AG20443 (cell line): ENCODE results near the gene PDK1.
A peak's percentile ranks its signal among the peaks of the same experiment; 100 is the strongest.
"Not testable (repeated sequence)": the region's sequence is repeated elsewhere in the genome, so short reads cannot be mapped to it uniquely, and the experiment has no call there.

Source experiments
- DNase-seq: peaks from one replicate; pipeline ENCODE4 v3.0.0; 2012; ENCODE audit warnings: low spot score, mixed read lengths

The PDK1 gene

DNA sequence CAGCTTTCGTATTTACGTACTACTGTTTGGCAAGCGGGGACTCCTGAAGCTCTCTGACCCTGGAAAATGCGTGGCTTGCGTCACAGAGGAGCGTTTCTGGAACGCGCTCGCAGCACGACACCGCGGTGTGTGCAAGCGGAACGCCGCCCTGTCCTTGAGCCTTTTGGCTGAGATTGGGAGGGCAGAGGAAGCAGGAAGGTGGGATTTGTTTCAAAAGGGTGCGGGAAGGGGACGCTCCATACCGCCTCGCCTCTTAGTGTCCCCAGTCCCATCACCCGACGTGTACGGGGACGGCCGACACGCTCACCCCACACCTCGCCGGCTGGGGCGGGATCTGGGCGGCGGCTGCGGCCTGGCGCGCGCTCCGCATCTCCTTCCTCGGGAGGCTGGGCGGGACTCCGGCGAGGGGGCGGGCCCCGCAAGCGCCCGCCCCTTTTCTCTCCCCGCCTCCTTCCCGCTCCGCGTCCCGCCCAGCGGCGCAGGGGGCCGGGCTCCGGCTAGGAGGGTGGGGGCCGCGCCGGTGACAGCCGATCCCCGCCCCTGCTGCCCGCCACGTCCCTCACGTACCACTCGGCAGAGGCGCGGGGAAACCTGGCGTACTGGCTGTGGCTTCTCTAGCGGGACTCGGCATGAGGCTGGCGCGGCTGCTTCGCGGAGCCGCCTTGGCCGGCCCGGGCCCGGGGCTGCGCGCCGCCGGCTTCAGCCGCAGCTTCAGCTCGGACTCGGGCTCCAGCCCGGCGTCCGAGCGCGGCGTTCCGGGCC lies at the start of gene PDK1:
TSS of gene PDK1 (plus strand) at position 569 of the 762 bp plus-strand sequence. CDS start at position 630, 61 bp downstream.
- DNase-seq, result peak; percentile 98

DNA sequence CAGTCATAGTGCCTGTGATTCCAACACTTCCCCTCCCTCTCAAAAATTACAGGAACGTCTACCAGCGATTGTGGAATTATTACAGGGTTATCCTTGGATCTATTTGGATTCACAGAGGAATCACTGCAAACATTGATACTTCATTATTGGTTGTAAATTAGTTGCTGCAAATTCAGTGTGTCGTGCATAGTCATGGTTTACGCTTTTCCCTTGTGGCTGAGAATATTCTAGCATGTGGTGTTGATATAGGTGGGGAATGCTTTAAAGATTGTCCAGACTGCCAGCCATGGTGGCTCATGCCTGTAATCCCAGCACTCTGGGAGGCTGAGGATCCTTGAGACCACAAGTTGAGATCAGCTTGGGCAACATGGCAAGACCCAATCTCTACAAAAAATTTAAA lies 48.7 kb upstream of the PDK1 start:
- DNase-seq, result no peak

DNA sequence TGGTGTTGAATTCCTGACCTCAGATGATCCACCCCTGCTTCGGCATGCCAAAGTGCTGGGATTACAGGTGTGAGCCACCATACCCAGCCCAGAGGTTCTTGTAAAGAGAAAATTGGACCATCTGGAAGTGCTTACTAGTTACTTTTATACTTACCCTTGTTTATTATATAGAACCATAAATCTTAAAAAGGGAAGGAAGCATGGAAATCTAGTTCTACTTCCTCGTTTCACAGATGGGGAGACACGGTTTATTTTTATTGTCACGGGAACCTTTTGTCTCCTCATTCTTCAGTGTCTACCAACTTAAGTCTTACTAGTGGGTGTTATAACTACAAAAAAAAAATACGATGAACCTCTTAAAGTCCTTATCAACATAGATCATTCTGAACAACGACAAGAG lies 45.8 kb upstream of the PDK1 start:
- no peak for DNase-seq

DNA sequence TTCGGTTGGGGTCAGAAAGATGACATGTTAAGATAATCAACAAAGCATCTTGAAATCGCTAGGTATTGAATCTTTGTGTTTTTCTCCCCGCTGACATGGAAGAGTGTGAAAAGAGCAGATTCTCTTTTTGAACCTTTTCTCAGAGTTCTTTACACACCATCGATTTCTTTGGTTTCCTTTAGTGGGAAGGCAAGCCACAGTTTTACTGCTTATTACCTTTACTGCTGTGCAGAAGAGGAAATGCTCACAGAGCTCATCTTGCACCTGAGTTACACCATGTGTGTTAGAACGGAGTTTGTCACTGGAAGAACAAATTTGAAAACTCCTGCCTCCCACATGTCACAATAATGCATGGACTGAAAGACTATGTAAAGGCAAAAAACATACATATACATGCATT lies 45.3 kb upstream of the PDK1 start:
- DNase-seq, result no peak

DNA sequence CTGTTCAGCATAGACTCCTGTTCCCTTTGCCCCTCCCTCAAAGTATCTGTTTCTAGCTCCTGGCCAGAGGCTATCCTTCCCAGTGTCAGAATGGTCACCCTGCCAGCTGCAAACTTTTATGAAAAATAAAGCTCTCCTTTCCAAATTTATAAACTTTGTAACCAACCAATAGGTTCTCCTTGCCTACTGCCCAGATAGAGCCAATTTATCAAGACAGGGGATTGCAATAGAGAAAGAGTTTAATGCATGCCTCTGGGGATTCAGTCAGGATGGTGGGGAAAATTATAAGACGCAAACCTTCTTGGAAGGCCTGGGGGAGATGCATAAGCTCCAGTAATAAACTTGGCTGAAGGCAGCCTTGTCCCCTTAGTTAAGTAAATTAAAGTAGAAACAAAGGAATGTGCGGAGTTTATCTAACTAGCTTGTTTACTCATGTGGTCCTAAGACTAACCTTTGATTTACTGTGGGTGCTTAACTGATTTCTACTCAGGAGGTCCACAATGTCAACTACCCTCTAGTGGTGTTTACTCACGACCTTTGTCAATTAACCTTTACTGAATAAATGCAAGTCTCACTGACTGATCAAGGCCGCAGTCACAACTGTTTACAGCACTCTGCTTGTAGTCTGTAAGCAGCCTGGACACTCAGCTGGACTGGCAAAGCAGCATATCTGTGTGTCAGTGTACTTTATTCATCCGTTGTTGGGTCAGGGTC lies 42.9 kb upstream of the PDK1 start:
- no peak for DNase-seq

DNA sequence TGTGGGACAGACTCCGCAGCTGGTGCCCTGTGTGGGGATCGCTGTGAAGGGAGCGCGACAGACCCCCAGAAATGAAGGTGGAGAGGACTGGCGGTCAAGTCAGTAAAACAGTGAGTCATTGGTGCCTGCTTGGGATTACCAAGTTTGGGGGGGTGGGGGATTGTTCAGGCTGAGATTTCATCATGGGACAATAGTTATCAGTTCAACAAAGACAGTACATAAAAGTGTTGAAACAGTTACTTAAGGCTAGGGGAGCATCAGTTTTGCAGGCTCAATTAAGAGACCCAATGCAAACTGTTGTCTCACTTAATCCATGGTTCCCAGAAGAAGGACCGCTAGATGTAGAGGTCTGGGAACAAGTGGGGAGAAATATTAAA lies 42.4 kb upstream of the PDK1 start:
- no peak for DNase-seq

DNA sequence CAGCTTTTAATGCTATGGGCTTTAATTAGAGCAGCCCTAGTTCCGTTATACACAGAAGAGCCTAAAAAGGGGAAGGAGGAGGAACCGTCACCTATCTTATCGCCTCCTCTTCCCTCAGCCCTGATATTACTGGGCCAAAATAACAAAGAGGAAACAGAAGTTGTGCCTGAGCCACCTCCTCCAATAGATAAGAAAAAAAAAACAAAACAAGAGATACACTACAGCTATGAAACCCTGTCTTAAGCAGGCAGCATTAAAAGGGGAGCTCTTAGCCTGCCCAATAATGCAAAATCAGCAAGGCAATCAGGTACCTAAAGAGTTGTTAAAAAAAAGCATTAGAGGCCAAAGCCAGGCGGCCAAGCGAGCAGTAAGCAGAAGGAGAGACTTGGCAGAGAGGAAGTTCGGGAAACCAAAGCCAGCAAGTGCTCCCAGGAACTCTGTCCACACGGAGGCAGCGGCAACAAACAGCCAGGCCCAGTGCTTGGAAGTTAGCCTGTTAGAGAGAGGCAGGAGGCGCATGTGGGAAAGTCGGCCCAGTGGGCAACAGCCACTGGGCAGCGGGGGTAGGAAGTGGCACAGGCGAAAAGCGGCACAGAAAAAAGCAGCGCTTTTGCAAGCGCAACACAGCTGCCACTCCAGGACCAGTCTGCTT lies 41.8 kb upstream of the PDK1 start:
- no peak for DNase-seq

DNA sequence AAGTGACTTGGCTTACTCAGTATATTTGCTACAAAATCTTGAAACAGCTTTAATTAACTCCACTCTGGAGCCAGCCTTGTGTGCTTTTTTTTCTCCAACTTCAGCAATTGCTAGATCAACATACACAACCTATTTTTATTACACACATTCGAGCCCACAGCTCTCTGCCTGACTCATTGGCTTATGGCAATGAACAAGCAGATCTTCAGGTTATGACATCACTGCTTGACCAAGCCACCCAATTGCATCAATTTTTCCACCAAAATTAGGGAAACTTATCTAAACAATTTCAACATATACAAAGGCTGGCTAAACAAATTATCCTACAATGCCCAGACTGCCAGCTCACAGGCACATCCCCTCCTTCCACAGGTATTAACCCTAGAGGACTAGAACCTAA lies 39.6 kb upstream of the PDK1 start:
- peak; percentile 22 for DNase-seq

DNA sequence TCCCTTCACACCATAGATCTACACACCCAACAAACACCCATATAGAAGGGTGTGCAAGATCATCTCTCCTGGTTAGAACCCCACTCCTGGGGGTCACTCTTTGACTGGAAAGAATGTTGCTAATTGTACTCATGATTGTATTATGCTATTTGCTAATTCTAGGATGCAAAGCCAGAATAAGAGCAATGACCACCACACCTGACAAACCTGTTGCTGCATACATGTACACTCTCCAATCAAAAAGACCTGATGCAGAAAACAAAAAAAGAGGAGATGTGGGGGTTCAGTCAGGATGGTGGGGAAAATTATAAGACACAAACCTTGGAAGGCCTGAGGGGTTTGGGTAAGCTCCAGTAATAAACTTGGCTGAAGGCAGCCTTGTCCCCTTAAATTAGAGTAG lies 36.9 kb upstream of the PDK1 start:
- DNase-seq, result no peak

DNA sequence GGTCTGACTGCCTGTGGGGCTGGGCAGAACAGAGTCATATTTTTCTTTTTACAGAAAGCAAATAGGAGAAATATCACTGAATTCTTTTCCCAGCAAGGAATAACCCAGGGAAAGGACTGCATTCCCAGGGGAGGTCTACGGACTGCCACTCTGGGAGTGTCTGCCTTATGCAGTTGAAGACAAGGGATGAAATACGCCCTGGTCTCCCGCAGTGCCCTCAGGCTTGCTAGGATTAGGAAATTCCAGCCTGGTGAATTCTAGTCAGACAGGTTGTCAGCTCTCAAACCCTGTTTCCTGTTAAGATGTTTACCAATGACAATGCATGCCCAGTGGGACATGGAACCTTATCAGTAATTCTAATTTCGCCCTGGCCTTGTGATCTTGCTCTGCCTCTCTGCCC lies 30.3 kb upstream of the PDK1 start:
- no peak for DNase-seq

DNA sequence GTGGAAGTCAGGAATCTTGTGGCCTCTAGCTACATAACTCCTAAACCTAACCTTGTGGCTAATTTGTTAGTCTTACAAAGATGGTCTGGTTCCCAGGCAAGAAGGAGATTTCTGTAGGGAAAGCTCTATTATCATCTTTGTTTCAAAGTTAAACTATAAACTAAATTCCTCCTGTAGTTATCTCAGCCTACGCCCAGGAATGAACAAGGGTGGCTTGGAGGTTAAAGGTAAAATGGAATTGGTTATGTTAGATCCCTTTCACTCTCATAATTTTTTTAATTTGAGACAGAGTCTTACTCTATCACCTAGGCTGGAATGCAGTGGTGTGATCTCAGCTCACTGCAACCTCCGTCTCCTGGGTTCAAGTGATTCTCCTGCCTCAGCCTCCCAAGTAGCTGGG lies 24.6 kb upstream of the PDK1 start:
- DNase-seq, result no peak

DNA sequence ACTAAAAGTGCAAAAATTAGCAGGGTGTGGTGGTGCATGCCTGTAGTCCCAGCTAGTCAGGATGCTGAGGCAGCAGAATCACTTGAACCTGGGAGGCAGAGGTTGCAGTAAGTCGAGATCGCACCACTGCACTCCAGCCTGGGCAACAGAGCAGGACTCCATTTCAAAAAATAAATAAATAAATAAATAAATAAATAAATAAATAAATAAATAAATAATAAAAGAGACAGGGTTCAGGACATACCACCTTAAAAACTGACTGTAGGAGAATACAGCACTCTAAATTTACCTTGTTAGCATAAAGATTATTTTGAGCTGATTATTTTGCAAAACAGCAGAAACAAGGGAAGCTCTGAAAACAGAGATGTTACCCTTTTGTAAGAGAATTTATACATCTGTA lies 23.4 kb upstream of the PDK1 start:
- not testable (repeated sequence) for DNase-seq

DNA sequence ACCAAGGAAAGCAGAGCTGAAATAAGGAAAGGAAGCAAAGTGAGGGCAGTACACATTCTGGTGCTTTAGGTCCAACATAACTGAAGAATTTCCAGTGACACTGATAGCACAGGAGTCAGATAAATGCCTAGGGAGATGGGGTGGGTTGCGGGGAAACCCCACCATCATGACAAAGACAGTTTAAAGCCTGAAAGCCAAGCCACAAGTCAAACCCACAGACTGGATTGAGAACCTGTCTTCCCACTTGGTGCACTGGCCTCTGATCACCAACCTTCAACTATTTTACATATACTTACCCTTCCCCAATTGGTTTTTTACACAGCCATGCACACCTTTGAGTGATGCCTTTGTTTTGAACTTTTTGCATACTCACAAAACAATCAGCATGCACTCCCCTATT lies 22.2 kb upstream of the PDK1 start:
- no peak for DNase-seq

DNA sequence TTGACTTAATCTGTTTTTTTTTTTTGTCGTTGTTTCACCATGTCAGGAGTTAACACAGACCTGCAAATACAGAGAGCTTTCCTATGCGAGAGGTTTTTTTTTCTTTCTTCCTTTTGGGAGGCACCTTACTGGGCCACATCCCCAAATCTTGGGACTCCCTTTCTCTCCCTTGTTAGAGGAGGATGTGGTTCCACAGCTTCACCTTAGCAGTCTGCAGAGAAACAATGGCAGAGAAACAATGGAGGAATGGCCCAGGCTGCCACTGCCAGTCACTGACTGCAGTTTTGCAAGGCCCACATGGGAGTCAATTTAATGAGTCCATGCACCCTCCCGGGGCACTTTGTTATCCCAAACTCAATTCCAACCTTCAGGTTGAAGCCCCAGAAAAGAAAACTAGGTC lies 20.8 kb upstream of the PDK1 start:
- no peak for DNase-seq

DNA sequence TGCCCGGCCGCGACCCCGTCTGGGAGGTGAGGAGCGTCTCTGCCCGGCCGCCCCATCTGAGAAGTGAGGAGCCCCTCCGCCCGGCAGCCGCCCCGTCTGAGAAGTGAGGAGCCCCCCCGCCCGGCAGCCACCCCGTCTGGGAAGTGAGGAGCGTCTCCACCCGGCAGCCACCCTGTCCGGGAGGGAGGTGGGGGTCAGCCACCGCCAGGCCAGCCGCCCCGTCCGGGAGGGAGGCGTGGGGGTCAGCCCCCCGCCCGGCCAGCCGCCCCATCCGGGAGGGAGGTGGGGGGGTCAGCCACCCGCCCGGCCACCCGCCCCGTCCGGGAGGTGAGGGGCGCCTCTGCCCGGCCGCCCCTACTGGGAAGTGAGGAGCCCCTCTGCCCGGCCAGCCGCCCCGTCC lies 18.0 kb upstream of the PDK1 start:
- not testable (repeated sequence) for DNase-seq

DNA sequence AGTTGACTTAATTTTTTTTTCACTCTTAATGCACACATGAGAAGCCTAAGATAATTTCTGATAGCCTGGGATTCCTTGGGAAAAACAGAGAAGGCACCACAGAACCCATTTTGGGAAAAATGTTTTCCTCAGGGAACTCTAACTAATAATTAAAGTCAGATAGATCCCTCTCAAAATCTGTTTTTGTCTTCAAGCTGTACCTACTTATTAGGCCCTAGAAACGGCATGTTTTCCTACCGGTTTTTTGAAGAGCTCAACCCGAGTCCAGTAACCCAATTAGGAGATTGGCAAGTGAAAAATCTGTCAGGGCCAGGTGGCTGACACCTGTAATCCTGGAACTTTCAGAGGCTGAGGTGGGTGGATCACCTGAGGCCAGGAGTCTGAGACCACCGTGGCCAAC lies 16.1 kb upstream of the PDK1 start:
- DNase-seq, result no peak

DNA sequence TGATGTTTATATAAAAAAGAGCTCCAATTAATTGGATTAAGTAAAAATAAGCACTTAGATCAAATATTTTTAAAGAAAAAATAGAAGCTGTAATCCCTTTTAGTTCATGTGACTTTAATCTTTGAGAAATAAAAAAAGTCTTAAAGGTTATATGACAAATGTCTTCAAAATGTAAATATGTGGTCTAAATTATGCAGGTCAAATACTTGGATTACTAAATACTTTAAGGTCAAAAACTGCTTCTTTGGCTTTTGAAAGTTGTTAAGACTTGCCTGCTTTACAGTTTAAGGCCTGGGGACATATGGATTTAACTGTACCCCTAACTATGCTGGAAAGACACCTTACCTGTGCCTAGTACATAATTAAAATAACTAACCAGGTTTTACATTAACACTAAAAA lies 15.5 kb upstream of the PDK1 start:
- no peak for DNase-seq

DNA sequence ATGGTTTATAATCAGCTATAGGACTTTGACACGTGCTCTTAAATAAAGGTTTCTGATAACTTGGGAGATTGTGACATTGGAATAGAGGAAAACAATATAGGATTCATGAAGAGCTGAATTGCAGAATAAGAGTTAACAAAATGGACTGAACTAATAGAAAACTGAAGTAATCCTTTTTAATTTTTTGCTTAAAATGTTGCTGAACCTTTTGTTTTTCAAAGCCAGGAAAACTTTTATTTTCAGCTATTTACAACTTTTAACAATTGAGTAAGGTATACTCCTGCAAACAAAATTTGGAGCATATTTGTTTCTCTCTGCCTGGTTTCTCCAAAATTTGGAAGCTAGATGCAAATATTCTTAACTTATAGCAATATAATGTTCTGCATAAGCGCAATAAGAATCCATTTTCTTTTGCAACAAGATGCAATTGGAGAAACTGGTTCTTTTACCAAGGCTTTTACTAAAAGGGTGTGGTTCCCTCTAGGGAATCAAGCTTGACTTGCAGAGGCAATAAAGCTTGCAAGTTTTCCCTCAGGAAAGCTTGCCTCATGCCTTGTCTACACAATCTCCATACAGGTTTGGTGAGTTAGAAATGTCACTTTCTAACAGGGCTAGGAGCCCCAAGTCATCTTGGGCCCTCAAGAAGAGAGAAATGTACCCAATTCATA lies 10.3 kb upstream of the PDK1 start:
- no peak for DNase-seq

DNA sequence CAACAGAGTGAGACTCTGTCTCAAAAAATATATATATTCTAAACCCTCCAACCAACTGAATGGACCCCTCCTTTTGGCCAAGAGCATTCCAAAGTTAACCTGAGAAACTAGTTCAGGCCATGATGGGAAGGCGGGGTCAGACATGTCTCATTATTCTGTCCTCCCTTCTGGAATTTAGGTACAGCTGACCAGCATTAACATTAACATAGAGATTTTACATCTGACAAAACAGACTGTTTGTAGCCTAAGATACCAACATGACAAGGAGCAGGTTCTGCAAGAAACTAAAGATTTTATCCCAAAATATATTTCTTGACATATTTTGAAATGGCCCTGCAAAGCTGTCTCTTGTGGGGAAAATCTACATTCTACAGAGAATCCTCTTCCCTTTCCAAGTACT lies 6.8 kb upstream of the PDK1 start:
- DNase-seq, result no peak

DNA sequence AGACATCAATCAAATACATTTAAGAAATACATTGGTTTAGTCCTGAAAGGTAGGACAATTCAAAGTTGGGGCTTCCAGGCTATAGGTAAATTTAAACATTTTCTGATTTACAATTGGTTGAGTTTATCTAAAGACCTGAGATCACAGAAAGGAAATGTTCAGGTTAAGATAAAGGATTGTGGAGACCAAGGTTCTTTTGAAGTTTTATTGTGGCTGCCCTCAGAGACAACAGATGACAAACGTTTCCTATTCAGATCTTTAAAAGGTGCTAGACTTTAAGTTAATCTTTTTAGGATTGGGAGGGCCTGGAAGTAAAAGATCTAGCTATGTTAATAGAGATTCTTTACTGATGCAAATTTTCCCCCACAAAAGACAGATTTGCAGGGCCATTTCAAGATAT lies 6.1 kb upstream of the PDK1 start:
- DNase-seq, result not testable (repeated sequence)

DNA sequence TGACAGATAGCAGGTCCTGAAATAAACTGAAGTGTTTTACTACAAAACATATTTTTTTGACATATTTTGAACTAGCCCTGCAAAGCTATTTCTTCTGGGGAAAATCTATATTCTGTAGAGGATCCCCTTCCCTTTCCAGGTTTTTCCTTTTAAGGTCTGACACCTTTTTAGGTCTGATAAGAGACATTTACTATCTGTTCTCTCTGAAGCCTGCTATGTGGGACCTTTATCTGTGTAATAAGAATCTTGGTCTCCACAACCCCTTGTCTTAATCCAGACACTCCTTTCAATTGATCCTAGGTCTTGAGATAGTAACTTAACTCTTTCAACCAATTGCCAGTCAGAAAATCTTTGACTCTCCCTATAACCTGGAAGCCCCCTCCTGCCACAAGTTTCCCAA lies 5.5 kb upstream of the PDK1 start:
- no peak for DNase-seq

DNA sequence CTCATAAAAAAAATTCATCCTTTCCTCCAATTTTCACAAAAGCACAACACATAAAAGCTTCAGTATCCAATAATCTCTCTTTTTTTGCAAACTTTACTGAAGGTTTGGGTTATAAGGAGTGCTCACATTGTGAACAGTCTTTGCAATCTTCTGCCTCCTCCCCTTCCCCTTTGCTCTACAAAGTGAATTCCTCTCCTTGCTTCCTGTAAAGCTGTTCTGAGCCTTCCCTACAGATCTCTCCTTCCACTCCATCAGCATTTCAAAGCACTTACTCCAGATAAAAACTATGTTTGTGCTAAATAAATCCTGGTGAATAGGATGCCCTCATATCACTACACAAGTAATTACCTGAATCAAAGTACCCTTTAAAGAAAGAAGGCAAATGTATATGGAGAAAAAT lies 4.6 kb upstream of the PDK1 start:
- no peak for DNase-seq
